ENCODE data around the gene CBFB.

Gene CBFB

GRCh38 chr16:67009158-67009557 is 19.8 kb upstream of the CBFB start:
- no peaks in the 10 kb centered on the region for H3K9me3 ChIP-seq
- H3K36me3 ChIP-seq: no peaks in the 10 kb centered on the region
- no peaks in the 10 kb centered on the region for H3K27me3 ChIP-seq
- peaks cover 13% of the 10 kb centered on the region for H3K4me1 ChIP-seq
- TF ChIP-seq CTCF (IDR thresholded peaks at IDR 0.05; ENCODE audit: low read depth, low read length): no peak
- no peak overlapping the region for H3K4me3 ChIP-seq (ENCODE audit: low read depth, low read length)
- DNase-seq: no peak

GRCh38 chr16:67011274-67011673 is 17.7 kb upstream of the CBFB start:
- H3K36me3 ChIP-seq: no peaks in the 10 kb centered on the region
- no peaks in the 10 kb centered on the region for H3K27me3 ChIP-seq
- peaks cover 21% of the 10 kb centered on the region for H3K4me1 ChIP-seq
- H3K4me3 ChIP-seq (ENCODE audit: low read depth, low read length): no peak overlapping the region
- no peaks in the 10 kb centered on the region for H3K9me3 ChIP-seq
- DNase-seq: no peak
- no peak for TF ChIP-seq CTCF (IDR thresholded peaks at IDR 0.05; ENCODE audit: low read depth, low read length)

GRCh38 chr16:67013233-67013822 is 15.6 kb upstream of the CBFB start:
- Histone ChIP-seq H3K4me3 (ENCODE audit: low read depth, low read length) (peak overlapping the region; percentile 69), H3K4me1 (peaks cover 21% of the 10 kb centered on the region), H3K27me3 (no peaks in the 10 kb centered on the region), H3K36me3 (no peaks in the 10 kb centered on the region), H3K9me3 (no peaks in the 10 kb centered on the region)
- DNase-seq: peak; percentile 48
- no peak for TF ChIP-seq CTCF (IDR thresholded peaks at IDR 0.05; ENCODE audit: low read depth, low read length)

GRCh38 chr16:67013823-67014633 is 14.9 kb upstream of the CBFB start:
- Histone ChIP-seq H3K4me1 (peaks cover 21% of the 10 kb centered on the region), H3K27me3 (no peaks in the 10 kb centered on the region), H3K4me3 (ENCODE audit: low read depth, low read length) (peak overlapping the region; percentile 69), H3K36me3 (no peaks in the 10 kb centered on the region), H3K9me3 (no peaks in the 10 kb centered on the region)
- DNase-seq: peak; percentile 95
- no peak; the same call in 1 of the 2 replicates for TF ChIP-seq CTCF (IDR thresholded peaks at IDR 0.05; ENCODE audit: low read depth, low read length)

GRCh38 chr16:67014634-67015312 is 14.2 kb upstream of the CBFB start:
- no peaks in the 10 kb centered on the region for H3K9me3 ChIP-seq
- H3K36me3 ChIP-seq: no peaks in the 10 kb centered on the region
- H3K4me3 ChIP-seq (ENCODE audit: low read depth, low read length): peak overlapping the region; percentile 69
- peaks cover 21% of the 10 kb centered on the region for H3K4me1 ChIP-seq
- no peak for DNase-seq
- H3K27me3 ChIP-seq: no peaks in the 10 kb centered on the region
- TF ChIP-seq CTCF (IDR thresholded peaks at IDR 0.05; ENCODE audit: low read depth, low read length): no peak

Measured in BE2C (cell line).